HG02759 (cell line): ENCODE data around the gene TMEM238.
"Not testable (repeated sequence)": the region's sequence is repeated elsewhere in the genome, so short reads cannot be mapped to it uniquely, and the experiment has no call there.

ENCODE experiments used
- ATAC-seq: cut with Tn5 transposase; IDR thresholded peaks from one replicate; pipeline ENCODE4 v1.9.1; 2021; ENCODE audit warnings: mild to moderate bottlenecking, moderate library complexity; ENCODE audit not compliant: unreplicated experiment

TMEM238 gene

DNA sequence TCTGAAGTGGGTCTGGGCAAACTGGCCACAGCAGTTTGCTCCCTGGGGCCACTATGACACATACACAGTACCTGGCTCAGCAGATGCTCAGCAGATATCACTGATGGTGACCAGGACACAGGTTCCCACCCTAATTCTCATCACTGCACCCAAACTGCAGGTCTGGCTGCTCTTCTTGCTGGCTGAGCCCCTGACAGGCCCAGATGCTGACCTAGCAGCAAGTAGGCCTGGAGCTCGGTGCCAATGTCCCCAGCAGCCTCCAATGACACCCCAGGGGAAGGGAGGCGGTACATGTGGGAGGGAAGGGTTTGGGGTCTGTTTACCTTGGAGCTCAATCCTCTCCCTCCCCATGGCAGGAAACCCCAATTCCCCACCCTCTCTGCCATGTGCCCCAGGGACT is 18.4 kb upstream of the TMEM238 start:
- no peak for ATAC-seq

DNA sequence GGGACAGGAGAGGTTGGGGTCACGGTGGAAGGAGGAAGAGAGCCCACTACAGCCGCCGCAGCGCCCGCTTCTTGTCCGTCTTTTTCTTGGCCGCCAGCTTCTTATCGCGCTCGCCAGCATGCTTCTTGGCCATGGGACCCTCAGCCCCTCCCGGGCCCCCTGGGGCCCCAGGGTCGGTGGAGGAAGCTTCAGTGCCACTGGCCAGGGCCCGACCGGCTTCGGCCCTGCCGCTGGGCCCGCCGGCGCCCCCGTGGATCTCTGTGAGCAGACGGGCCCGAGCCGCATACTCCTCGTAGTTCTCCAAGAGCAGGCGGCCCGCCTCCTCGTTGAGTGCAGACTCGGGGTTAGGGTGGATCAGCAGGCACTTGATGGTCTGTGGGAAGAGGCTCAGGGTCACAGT is 17.3 kb upstream of the TMEM238 start:
- ATAC-seq: not testable (repeated sequence)

DNA sequence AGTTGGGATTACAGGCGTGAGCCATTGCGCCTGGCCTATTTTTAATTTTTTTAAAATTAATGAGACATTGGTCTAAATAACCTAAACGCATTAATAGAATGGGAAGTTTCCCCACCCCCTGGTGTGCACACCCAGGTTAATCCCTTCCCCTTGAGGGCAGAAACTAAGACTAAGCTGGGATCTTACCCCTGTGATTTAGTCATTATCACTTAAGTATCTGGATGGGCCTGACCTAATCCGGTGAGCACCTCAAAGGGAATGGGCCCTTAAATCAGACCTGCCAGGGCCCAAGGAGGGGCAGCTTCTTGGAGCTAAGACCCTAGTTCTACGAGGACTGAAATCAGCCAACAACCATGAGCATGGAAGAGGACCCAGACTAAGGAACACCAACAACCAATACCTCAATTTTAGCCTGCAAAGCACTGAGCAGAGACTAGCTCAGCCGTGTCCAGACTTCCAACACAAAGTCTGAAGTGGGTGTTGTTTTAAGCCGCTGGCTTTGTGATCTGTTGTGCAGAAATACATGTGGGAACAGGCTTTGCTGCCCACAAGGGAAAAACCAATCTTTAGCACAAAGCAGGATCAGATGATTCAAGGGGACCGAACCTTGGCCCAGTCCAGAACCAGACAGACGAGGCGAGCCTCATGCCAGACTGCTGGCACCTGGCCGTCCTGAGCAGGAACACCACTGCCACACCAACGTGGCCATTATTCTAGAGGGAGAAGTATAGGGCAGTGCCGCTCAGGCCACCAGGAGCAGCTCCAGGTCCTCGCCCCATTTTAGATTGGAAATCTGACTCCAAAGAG is 16.4 kb upstream of the TMEM238 start:
- ATAC-seq: no peak

DNA sequence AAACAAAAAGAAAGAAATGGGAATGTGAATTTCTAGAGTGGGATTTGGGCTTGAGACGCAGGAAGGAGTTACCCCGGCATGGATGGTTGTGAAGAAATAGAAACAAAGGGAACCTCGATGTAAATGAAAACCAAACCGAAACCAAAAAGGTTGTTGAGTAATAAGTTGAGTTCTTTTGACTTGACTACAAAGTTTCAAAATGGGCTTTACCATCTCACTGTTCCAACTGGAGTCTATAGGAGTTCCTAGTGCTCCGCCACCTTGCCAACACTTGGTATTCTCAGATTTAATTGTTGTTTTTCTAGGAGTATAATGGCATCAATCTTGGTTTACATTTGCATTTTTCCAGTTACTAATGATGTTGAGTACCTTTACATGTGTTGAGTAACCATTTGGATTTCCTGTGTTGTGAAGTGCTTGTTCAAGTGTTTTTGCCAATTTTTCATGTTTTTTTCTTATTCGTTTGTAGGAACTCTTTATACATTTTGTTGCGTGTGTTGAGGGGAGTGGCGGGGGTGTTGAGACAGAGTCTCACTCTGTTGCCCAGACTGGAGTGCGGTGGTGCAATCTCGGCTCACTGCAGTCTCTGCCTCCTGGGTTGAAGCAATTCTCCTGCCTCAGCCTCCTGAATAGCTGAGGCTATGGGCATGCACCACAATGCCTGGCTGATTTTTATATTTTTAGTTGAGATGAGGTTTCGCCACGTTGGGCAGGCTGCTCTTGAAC is 14.3 kb upstream of the TMEM238 start:
- no peak for ATAC-seq

DNA sequence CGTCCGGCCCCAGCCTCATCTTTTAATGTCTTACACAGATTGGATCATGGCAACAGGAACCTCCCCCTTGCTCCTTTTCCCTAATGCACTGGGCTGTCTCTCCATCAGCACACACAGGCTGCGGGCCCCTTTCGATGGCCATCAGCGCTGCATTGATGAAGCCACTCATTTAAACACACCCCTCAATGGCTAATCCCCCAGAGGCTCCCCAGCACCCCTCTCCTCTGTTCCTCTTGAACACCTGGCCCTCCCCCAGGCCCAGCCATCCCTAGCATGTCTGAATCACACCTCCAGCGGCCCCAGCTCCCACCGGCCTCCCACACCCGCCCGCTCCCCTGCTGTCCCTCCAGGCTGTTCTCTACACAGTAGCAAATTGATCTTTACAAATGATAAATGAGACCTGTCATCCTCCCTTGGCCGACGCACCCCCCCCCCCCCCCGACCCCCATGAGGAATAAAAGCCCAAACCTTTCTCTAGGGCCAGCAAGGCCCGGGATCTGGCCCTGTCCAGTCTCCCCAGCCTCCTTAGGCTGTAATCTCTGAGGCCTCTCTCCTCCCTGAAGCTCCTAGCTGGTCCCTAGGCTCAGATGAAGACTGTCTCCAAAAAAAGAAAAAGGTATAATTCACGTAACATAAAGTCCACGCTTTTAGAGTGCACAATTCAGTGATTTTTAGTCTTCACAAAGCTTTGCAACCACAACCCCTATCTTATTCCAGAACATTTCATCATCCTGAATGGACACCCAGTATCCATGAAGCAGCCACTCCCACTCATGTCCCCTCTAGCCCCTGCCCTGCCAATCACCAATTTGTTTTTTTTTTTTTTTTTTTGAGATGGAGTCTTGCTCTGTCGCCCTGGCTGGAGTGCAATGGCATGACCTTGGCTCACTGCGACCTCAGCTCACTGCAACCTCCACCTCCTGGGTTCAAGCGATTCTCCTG is 9.0 kb upstream of the TMEM238 start:
- no peak for ATAC-seq

DNA sequence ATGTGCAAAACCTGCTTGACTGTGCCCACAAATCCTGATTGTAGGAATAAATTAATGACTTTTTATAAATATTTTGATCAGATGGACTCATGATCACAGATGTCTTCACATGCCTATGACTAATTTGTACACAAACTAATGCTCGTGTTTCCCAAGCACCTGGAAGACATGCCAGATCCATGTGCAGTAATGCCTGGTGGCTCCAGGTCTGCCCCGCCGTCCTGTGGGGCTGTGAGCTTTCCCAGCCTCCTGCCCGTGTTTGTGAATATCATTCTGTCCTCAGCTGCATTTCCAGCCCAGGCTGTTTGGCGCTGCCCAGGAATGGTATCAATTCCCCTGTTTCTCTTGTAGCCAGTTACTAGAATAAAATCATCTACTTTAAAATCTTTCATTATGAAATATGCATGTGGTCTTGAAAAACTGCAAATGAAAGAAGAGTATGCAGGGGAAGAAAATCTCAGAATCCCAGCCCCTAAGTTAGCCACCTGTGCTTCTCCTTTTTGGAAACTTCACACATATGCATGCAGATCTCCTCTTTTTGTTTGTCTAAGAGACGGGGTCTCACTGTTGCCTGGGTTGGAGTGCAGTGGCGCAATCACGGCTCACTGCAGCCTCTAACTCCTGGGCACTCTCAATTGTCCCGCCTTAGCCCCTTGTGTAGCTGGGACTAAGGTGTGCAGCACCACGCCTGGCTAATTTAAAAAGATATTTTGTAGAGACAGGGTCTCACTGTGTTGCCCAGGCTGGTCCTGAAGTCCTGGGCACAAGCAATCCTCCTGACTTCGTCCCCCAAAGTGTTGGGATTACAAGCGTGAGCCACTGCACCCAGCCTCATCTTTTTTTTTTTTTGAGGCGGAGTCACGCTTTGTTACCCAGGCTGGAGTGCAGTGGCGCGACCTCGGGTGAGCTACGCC is 7.9 kb upstream of the TMEM238 start:
- no peak for ATAC-seq

DNA sequence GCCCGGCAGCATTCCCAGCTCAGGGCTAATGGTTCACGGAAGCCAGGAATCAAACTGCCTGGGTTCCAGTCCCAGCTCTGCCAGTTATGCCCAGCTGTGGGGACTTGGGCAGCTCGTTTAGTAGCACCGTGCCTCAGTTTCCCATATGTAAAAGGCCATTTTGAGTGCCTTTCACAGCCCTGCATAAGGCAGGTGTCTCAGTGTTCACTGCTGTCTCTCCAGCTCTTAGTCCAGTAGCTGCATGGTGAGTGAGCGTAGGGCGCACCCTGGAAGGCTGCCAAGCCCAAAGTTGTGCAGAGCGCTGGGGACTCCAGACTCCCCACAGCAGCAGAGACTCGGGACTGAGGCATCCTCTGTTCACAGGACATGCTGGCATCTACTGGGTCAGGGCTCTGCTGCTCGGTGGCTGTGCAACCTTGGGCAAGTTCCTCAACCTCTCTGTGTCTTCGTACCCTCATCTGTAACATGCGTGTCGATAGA is 7.1 kb upstream of the TMEM238 start:
- no peak for ATAC-seq

DNA sequence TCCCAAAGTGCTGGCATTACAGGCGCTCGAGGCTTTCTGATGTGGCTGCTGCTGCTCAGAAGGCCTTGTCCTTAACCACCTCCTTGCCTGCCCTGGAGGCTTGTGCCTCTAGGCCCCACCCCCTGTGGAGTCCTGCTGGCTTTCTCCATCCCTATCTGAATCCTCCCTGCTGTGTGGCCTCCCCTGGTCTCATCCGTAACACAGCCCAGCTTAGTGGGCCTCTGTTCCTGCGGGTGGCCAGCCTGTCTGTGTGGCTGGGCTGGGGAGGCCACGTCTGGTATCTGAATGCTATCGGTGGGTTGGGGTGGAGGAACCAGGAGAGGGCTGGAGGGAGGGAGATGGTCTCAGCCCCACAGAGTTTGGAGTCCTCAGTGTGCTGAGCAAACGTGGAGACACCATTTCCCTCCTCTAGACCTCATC is 6.4 kb upstream of the TMEM238 start:
- ATAC-seq: no peak

DNA sequence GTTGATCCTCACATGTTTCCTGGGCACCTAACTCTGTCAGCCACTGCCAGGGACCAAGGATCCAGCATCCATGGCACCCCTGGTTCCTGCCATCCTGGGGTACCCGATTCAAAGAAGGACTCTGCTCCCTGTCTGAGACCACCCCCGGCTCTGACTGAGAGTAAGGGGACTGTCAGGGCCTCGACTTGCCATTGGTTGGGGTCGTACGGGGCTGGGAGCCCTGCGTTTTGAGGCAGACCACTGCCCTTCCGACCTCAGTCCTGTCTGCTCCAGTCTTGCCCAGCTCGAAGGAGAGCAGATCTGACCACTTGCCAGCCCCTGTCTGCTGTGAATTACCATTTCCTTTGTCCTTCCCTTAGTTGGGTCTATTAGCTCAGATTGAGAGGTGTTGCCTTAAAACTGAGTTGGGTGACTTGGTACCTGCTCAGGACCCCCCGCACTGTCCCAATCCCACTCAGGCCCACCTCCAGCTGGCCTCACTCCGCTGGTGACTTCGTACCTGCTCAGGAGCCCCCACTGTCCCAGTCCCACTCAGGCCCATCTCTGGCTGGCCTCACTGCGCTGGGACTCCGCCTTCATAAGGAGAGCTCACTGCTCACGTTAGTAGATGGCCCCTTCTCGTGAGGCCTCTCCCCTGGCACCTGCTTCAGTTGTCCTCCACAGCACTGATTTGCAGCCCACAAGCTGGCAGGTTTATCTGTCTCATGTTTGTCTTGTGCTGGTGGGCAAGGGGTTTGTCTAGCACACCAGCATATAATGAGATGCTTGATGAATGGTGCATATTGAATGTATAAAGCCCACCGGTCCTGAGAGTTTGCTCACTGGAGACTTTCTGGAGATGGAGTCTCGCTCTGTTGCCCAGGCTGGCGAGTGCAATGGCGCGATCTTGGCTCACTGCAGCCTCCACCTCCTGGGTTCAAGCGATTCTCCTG is 5.6 kb upstream of the TMEM238 start:
- ATAC-seq: no peak

DNA sequence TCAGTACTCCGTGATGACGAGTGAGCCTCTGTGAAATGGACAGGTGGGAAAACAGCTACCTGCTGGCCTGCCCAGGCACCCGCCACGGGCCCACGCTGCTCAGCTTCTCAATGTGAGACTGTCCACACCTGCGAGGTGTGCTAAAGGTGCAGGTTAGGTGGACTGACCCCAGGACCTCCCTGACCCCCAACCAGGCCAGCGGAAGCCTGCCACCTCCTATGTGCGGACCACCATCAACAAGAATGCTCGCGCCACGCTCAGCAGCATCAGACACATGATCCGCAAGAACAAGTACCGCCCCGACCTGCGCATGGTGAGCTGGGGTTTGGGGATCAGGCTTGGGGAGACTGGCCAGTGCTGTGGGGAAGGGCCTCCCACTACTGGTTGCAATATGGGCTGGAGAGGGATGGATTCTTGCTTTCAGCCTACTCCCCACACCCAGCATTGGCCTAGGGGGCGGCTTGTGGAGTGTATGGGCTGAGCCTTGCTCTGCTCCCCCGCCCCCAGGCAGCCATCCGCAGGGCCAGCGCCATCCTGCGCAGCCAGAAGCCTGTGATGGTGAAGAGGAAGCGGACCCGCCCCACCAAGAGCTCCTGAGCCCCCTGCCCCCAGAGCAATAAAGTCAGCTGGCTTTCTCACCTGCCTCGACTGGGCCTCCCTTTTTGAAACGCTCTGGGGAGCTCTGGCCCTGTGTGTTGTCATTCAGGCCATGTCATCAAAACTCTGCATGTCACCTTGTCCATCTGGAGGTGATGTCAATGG is 3.8 kb upstream of the TMEM238 start:
- no peak for ATAC-seq

DNA sequence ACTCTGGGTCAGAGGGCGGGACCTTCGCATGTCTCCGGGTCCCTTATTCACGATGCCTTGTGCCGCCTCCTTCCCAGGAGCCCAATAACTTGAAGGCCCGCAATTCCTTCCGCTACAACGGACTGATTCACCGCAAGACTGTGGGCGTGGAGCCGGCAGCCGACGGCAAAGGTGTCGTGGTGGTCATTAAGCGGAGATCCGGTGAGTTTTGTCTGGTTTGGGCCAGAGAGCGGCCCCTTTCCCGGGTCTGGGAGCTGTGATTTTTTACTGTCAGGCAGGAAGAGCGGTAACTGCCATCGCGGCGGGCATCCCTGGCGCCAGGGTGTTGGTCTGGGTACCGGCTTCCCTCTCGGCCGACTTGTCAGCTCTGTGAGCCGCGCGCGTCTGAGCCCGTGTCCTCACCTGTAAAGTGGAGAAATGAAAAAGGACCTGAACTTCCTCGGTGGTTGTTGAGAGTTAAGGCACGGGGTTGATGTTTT is 2.4 kb upstream of the TMEM238 start:
- ATAC-seq: no peak

DNA sequence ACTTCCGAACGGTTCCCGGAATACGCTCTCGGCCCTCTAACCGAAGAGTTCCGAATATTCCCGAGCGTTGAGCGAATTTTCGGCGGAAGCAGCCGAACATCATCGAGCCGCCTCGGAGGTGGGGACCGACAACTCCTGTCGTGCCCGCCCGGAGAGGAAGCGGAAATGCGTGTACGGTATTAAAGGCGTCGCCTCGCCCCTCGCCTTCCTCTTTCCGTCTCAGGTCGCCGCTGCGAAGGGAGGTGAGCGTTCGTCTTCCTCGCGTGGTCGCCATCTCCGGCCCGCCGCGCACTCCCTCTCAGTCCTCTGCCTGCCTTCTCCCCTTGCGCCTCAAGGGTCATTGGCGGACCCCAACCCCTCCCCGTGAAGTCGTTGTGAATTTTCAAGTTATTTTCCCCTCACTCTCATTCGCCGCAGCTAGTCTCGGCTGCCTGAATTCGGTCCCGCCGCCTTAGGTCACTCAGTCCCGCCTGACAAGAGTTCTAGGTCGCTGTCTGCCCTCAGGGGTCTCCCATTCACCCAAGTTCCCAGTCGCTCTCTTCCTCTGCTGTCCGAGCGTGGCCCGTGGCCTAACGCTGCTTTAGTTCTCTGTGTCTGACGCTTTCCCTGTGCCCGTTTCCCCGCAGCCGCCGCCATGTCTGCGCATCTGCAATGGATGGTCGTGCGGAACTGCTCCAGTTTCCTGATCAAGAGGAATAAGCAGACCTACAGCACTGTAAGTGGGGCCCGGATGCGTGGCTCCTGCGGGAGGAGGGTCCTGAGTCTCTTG is 1.8 kb upstream of the TMEM238 start, which contains the start of gene RPL28:
RPL28 (plus strand) TSS at position 209 of the 769 bp plus-strand sequence; CDS start at position 635, 426 bp downstream.
- peak; percentile 66 for ATAC-seq

DNA sequence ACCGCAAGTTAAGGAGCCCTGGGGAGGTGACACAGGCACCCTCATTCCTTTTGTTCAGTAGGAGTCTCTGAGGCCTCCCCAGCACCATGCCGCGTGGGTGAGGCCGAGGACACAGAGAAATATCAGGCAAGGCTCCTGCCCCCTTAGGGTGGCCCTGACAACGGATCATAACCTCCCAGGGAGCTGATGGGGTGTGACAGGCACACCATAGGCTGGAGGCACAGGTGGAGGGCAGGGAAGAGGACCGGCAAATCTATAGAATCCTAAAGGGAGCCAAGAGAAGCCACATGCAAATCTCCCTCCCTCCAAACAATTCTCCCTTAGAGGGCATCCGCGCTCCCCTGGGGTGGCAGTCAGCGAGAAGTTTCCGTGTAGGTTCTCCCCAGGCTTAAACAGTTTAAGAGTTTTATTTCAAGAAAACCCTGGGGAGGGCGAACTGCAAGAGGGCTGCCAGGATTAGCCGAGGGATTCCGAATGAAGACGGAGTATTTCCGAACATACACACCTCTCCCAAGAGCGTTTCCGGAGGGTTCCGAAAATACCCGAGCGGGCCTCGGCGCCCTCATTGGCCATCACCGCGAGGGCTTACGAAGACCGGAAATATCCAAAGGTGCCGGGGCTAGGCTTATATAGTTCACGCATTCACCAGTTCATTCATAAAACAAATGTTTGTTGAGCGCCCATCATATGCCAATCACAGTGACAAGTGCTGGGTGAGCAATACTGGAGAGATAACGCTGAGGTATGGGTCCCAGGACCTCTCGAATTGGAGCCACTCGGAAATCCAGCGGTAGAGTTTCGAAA is 1.0 kb upstream of the TMEM238 start:
- ATAC-seq: peak; percentile 68

DNA sequence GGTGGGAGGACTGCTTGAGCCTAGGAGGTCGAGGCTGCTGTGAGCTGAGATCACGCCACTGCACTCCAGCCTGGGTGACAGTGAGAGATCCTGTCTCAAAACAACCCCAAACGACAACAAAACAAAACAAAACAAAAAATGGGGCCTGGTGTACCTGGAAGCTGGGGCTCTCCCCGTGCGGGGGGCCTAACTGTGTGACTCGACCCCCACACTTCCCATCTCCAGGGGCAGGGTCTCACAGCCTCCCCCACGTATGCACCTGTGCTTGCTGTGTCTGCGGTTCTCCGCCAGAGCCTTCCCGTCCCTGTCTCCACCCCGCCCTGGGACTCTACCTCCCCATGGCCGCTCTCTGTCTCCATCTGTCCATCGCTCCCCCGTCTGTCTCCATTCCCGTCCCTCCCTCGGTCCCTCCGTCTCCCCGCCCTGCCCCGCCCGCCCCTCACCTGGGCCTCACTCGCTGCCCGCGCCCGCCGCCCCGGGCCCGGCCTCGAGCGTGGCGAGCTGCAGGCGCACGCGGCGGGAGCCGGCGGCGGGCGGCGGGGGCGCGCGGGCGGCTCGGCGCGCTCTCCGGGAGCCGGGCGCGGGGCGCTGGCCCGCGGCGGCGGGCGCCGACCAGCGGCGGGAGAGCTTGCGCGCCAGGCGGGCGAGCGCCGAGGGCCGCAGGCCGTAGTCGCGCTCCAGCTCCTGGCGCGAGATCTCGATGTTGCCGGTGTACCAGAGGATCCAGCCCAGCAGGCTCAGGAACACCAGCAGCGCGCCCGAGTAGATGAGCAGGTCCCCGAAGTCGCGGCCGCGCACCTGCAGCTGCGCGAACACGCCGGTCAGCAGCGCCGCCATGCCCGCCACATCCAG is 587 bp downstream of the TMEM238 start:
- peak; percentile 25 for ATAC-seq

DNA sequence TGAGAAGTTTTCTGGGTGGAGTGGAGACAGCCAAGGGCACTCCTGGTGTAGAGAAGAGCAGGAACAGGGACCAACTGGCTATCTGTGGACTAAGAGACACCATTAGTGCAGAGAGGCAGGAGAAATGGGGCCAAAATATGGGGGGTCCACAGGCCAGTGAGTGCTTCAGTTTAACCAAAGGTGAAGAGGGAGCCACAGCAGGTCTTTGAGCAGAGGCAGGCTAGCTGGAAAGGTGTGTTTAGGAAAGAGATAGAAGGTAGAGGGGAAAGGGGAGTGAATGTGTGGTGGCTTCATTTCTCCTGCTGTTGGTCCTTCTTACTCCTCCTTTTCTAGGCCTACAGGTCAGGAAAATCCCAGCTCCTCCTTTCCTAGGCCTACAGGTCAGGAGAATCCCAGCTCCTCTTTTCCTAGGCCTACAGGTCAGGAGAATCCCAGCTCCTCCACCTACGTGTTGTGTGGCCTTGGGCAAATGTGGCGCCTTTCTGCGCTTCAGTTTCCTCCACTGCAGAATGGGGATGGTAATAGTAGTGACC is 1.5 kb downstream of the TMEM238 start:
- ATAC-seq: no peak
